HCT116 (cell line): ENCODE results near the gene APOH. TPM values are rescaled to one million over a fixed set of nuclear protein-coding genes. Genes with fewer than 3 reads are reported as not detected.

Experiments used
- ATAC-seq: fragments of 200-7000 bp; cut with Tn5 transposase; 2 replicates; pipeline ENCODE4 v1.9.1; 2020; ENCODE audit warnings: mild to moderate bottlenecking, moderate library complexity
- BruUV-seq: library from RNA; stranded (reverse); fragments of 400-500 nt; replicated peaks from 2 replicates; lab custom pipeline; 2021; lab: Mats Ljungman, UMichigan
- CTCF ChIA-PET: fragments of 300-600 bp; sonication (Branson Sonifier 250); formaldehyde crosslinking; loops from one replicate; lab custom pipeline; 2021; ENCODE audit warnings: antibody characterized with exemption; lab: Charles Lee
- POLR2A ChIA-PET: fragments of 300-600, 350-600 bp; sonication (Branson Sonifier 250); formaldehyde crosslinking; loops from one replicate; lab custom pipeline; 2021; ENCODE audit warnings: antibody characterized with exemption; lab: Charles Lee
- RAD21 ChIA-PET, 2 experiments: fragments of 300-600 bp; sonication (Branson Sonifier 250); formaldehyde crosslinking; loops; one replicate each; lab custom pipeline; 2023; ENCODE audit warnings: low total read pairs in 2 of 2; ENCODE audit not compliant: uncharacterized antibody in 2 of 2, unreplicated experiment in 2 of 2, low non-redundant PET in 1 of 2; lab: Charles Lee
- DNase-seq: peaks from one replicate; pipeline ENCODE4 v3.0.0-alpha.2; 2010; ENCODE audit warnings: low read depth, low spot score
- H2AFZ ChIP-seq: fragments of 200-600 bp; shearing (Covaris generic), sonication (generic); 2 replicates; pipeline ENCODE4 v1.6.1; 2017; ENCODE audit warnings: low read depth, mixed run types, mixed read lengths, antibody characterized with exemption, low read length; ENCODE audit not compliant: poor library complexity, severe bottlenecking
- H3K27ac ChIP-seq: 2 replicates; pipeline ENCODE4 v1.5.1; 2012; ENCODE audit warnings: low read depth, low read length
- H3K27me3 ChIP-seq: fragments of 200-600 bp; sonication (generic); 2 replicates; pipeline ENCODE4 v1.6.1; 2016; ENCODE audit warnings: mixed run types, low read length, mixed read lengths; ENCODE audit not compliant: insufficient read depth
- H3K36me3 ChIP-seq, 2 experiments: fragments of 200-500 bp in 1 of 2; fragments of 200-600 bp in 1 of 2; sonication (Bioruptor generic) in 1 of 2; sonication (generic) in 1 of 2; 2 replicates each; pipeline versions ENCODE4 v1.5.1 to v1.6.1; 2014 to 2016; ENCODE audit warnings: low read length in 2 of 2, inconsistent platforms in 1 of 2, mixed read lengths in 1 of 2, mixed run types in 1 of 2; ENCODE audit not compliant: insufficient read depth in 2 of 2, control insufficient read depth in 1 of 2
- H3K4me1 ChIP-seq, 2 experiments: fragments of 200-600 bp in 1 of 2; sonication (generic) in 1 of 2; 2 replicates each; pipeline versions ENCODE4 v1.5.1 to v1.6.1; 2012 to 2017; ENCODE audit warnings: low read length in 2 of 2, inconsistent platforms in 1 of 2, mild to moderate bottlenecking in 1 of 2, mixed read lengths in 1 of 2, mixed run types in 1 of 2, moderate library complexity in 1 of 2; ENCODE audit not compliant: insufficient read depth in 2 of 2, control insufficient read depth in 1 of 2
- H3K4me2 ChIP-seq: fragments of 200-600 bp; sonication (generic); 2 replicates; pipeline ENCODE4 v1.6.1; 2017; ENCODE audit warnings: mixed run types, low read length, mixed read lengths
- H3K4me3 ChIP-seq, 2 experiments: fragments of 200-600 bp in 1 of 2; sonication (generic) in 1 of 2; replicated peaks in 1 of 2; 2 replicates each; pipeline ENCODE4 v1.5.1; 2011 to 2016; ENCODE audit warnings: low read length in 2 of 2, control low read depth in 1 of 2, low read depth in 1 of 2, mild to moderate bottlenecking in 1 of 2, mixed read lengths in 1 of 2, mixed run types in 1 of 2
- H3K79me2 ChIP-seq: fragments of 200-600 bp; sonication (generic); 2 replicates; pipeline ENCODE4 v1.6.1; 2017; ENCODE audit warnings: mild to moderate bottlenecking, mixed run types, low read length, moderate library complexity, mixed read lengths; ENCODE audit not compliant: insufficient read depth
- H3K9ac ChIP-seq: fragments of 200-600 bp; sonication (generic); 2 replicates; pipeline ENCODE4 v1.6.1; 2016; ENCODE audit warnings: low read length, mixed read lengths
- H3K9me2 ChIP-seq: fragments of 200-600 bp; sonication (generic), shearing (Covaris generic); 2 replicates; pipeline ENCODE4 v1.6.1; 2017; ENCODE audit warnings: mixed run types, mild to moderate bottlenecking, moderate library complexity; ENCODE audit not compliant: insufficient read depth
- H3K9me3 ChIP-seq, 2 experiments: fragments of 200-500 bp in 1 of 2; fragments of 200-600 bp in 1 of 2; sonication (Bioruptor generic) in 1 of 2; sonication (generic) in 1 of 2; 2 replicates each; pipeline ENCODE4 v1.6.1; 2014 to 2017; ENCODE audit warnings: low read length in 2 of 2, mixed read lengths in 2 of 2, inconsistent platforms in 1 of 2, low read depth in 1 of 2, mild to moderate bottlenecking in 1 of 2, mixed run types in 1 of 2, moderate library complexity in 1 of 2; ENCODE audit not compliant: control insufficient read depth in 1 of 2, insufficient read depth in 1 of 2
- H4K20me1 ChIP-seq: fragments of 200-600 bp; sonication (generic), shearing (Covaris generic); 2 replicates; pipeline ENCODE4 v1.6.1; 2017; ENCODE audit warnings: mixed run types, mild to moderate bottlenecking, moderate library complexity; ENCODE audit not compliant: insufficient read depth
- CBX3 ChIP-seq: IDR thresholded peaks from 2 replicates; pipeline ENCODE4 v1.6.1; 2012; ENCODE audit warnings: low read depth
- CEBPB ChIP-seq: IDR thresholded peaks from 2 replicates; pipeline ENCODE4 v1.6.1; 2012; ENCODE audit warnings: low read depth
- EGR1 ChIP-seq: IDR thresholded peaks from 2 replicates; pipeline ENCODE4 v1.6.1; 2012; ENCODE audit warnings: low read depth
- EZH2 ChIP-seq: fragments of 200-600 bp; sonication (generic); IDR thresholded peaks from 2 replicates; pipeline ENCODE4 v1.6.1; 2017; ENCODE audit warnings: antibody characterized with exemption, mixed run types
- EZH2phosphoT487 ChIP-seq: fragments of 200-600 bp; IDR thresholded peaks from 2 replicates; pipeline ENCODE4 v1.6.1; 2018; ENCODE audit warnings: antibody characterized with exemption, borderline replicate concordance
- FOSL1 ChIP-seq: IDR thresholded peaks from 2 replicates; pipeline ENCODE4 v1.6.1; 2012; ENCODE audit warnings: low read depth
- JUND ChIP-seq: IDR thresholded peaks from 2 replicates; pipeline ENCODE4 v1.6.1; 2012
- POLR2A ChIP-seq: IDR thresholded peaks from 2 replicates; pipeline ENCODE4 v1.7.0; 2011; ENCODE audit warnings: borderline replicate concordance; ENCODE audit not compliant: insufficient read depth, insufficient read length; ENCODE audit errors: extremely low read depth
- RAD21 ChIP-seq: IDR thresholded peaks from 2 replicates; pipeline ENCODE4 v1.6.1; 2012; ENCODE audit warnings: low read depth, mild to moderate bottlenecking
- SIN3A ChIP-seq: IDR thresholded peaks from 2 replicates; pipeline ENCODE4 v1.6.1; 2012; ENCODE audit warnings: low read depth
- SP1 ChIP-seq: IDR thresholded peaks from 2 replicates; pipeline ENCODE4 v1.6.1; 2012; ENCODE audit warnings: low read depth
- TCF7L2 ChIP-seq: IDR thresholded peaks from 2 replicates; pipeline ENCODE4 v1.7.0; 2011; ENCODE audit warnings: borderline replicate concordance, inconsistent platforms; ENCODE audit not compliant: insufficient read depth, insufficient read length; ENCODE audit errors: extremely low read depth
- YY1 ChIP-seq: IDR thresholded peaks from 2 replicates; pipeline ENCODE4 v1.6.1; 2011; ENCODE audit warnings: low read length, low read depth, moderate library complexity, mild to moderate bottlenecking; ENCODE audit not compliant: insufficient replicate concordance; ENCODE audit errors: extremely low read depth
- ZFX ChIP-seq: fragments of 450-650 bp; IDR thresholded peaks from 2 replicates; pipeline ENCODE4 v1.6.1; 2017
- ZNF274 ChIP-seq: fragments of 200-500 bp; sonication (Bioruptor generic); IDR thresholded peaks from 2 replicates; pipeline ENCODE4 v1.6.1; 2014; ENCODE audit warnings: mild to moderate bottlenecking, low read depth, low read length, inconsistent platforms
- intact Hi-C: fragments of 100-400 bp; cut with micrococcal nuclease; formaldehyde crosslinking; loops from 2 replicates; pipeline ENCODE4 v1.10.0; 2022
- total RNA-seq: library from RNA; stranded (reverse); gene quantifications from one replicate; pipeline ENCODE4 v1.2.1, GENCODE V29; 2021; ENCODE audit not compliant: unreplicated experiment
- TF ChIP-seq, protein P1 (sequence below): IDR thresholded peaks from 2 replicates; pipeline ENCODE4 v1.6.1; 2011; ENCODE audit warnings: mild to moderate bottlenecking, low read length, moderate library complexity; ENCODE audit not compliant: insufficient replicate concordance; ENCODE audit errors: extremely low read depth
- TF ChIP-seq, protein P2 (sequence below), 3 experiments: fragments of 200-600 bp in 1 of 3; sonication (generic) in 1 of 3; IDR thresholded peaks in 2 of 3; conservative IDR thresholded peaks in 1 of 3; 2 replicates each; pipeline ENCODE4 v1.5.1; 2012 to 2017; ENCODE audit warnings: low read depth in 2 of 3, low read length in 2 of 3, antibody characterized with exemption in 1 of 3, borderline replicate concordance in 1 of 3, control low read depth in 1 of 3, mild to moderate bottlenecking in 1 of 3, mixed read lengths in 1 of 3, mixed run types in 1 of 3, moderate library complexity in 1 of 3; ENCODE audit not compliant: insufficient read depth in 1 of 3
- TF ChIP-seq, protein P3 (sequence below): IDR thresholded peaks from 2 replicates; pipeline ENCODE4 v1.6.1; 2012

Gene APOH
- total RNA-seq, 1 experiment from 2014 or later = 1.7 TPM

DNA sequence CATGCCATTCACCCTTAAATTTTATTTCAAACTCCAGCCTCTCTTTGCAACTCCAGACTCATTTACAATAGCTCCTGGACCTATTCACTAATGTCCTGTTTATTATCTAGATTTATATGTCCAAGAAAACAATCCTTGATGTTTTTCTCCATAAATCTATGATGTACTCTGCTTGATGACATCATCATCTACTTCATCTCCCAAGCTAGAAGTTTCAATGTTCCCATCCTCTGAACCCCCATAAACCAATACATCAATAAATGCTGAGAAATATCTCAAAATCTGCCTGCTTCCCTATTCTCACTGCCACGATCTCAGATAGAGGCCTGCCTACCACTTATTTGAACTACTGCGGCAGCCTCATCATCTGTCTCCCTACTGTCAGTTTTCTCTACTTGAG lies 41.5 kb downstream of the APOH start:
- DNase-seq (no peak), ATAC-seq (no peak)
- no peaks in the 10 kb centered on the region for H3K36me3 ChIP-seq
- no peaks in the 10 kb centered on the region for H3K79me2 ChIP-seq
- no peaks in the 10 kb centered on the region for H3K9me2 ChIP-seq
- ChIA-PET POLR2A (no interaction called here), CTCF (no interaction called here), RAD21 (no interaction called here)
- intact Hi-C loops = no loop called here
- H3K27me3 ChIP-seq = no peaks in the 10 kb centered on the region
- no TSS peak for BruUV-seq
- H3K4me1 ChIP-seq = peaks cover 9 to 18% of the 10 kb centered on the region in 2 experiments; a peak in 3 of 4 replicates
- no peak overlapping the region for H3K9ac ChIP-seq
- no peak overlapping the region for H3K4me3 ChIP-seq
- no peak overlapping the region for H2AFZ ChIP-seq
- no peaks in the 10 kb centered on the region for H3K9me3 ChIP-seq
- no peaks in the 10 kb centered on the region for H4K20me1 ChIP-seq
- H3K27ac ChIP-seq = no peak overlapping the region
- TF ChIP-seq YY1 = no peak
- TF ChIP-seq POLR2A = no peak
- TF ChIP-seq SIN3A = no peak
- TF ChIP-seq, protein P1, sequence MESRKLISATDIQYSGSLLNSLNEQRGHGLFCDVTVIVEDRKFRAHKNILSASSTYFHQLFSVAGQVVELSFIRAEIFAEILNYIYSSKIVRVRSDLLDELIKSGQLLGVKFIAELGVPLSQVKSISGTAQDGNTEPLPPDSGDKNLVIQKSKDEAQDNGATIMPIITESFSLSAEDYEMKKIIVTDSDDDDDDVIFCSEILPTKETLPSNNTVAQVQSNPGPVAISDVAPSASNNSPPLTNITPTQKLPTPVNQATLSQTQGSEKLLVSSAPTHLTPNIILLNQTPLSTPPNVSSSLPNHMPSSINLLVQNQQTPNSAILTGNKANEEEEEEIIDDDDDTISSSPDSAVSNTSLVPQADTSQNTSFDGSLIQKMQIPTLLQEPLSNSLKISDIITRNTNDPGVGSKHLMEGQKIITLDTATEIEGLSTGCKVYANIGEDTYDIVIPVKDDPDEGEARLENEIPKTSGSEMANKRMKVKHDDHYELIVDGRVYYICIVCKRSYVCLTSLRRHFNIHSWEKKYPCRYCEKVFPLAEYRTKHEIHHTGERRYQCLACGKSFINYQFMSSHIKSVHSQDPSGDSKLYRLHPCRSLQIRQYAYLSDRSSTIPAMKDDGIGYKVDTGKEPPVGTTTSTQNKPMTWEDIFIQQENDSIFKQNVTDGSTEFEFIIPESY = no peak
- no peak for TF ChIP-seq JUND
- no peak for TF ChIP-seq SP1
- no peak for TF ChIP-seq ZNF274
- TF ChIP-seq ZFX = no peak
- TF ChIP-seq EGR1 = no peak
- no peak for TF ChIP-seq CEBPB
- TF ChIP-seq RAD21 = no peak
- no peak for TF ChIP-seq EZH2
- TF ChIP-seq, protein P2, sequence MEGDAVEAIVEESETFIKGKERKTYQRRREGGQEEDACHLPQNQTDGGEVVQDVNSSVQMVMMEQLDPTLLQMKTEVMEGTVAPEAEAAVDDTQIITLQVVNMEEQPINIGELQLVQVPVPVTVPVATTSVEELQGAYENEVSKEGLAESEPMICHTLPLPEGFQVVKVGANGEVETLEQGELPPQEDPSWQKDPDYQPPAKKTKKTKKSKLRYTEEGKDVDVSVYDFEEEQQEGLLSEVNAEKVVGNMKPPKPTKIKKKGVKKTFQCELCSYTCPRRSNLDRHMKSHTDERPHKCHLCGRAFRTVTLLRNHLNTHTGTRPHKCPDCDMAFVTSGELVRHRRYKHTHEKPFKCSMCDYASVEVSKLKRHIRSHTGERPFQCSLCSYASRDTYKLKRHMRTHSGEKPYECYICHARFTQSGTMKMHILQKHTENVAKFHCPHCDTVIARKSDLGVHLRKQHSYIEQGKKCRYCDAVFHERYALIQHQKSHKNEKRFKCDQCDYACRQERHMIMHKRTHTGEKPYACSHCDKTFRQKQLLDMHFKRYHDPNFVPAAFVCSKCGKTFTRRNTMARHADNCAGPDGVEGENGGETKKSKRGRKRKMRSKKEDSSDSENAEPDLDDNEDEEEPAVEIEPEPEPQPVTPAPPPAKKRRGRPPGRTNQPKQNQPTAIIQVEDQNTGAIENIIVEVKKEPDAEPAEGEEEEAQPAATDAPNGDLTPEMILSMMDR (IDR thresholded peaks at IDR 0.05 in 2 of 3, conservative IDR thresholded peaks at IDR 0.05 in 1 of 3; ENCODE audit: borderline replicate concordance in 1 of 3, insufficient read depth in 1 of 3, low read depth in 2 of 3, low read length in 2 of 3) = no peak
- TF ChIP-seq FOSL1 = no peak
- TF ChIP-seq, protein P3, sequence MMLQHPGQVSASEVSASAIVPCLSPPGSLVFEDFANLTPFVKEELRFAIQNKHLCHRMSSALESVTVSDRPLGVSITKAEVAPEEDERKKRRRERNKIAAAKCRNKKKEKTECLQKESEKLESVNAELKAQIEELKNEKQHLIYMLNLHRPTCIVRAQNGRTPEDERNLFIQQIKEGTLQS = no peak
- TF ChIP-seq EZH2phosphoT487 = no peak
- no peak for TF ChIP-seq CBX3
- TF ChIP-seq TCF7L2 = no peak
- H3K4me2 ChIP-seq = no peak overlapping the region
